ENCODE measurements around the gene SLC33A1. TPM values are rescaled to one million over a fixed set of nuclear protein-coding genes. Genes with fewer than 3 reads are reported as not detected.

SLC33A1 gene
- total and polyA plus RNA-seq, 4 donors, result 3.4 to 28.5 (median 20.3) TPM

Other genes with a start within 250 kb of the SLC33A1 start
- gene PLCH1, start 109.4 kb downstream of the SLC33A1 start, total RNA-seq, result under 1 TPM in 1 of 2 donors, not detected in 1; 0.57 TPM
- gene PLCH1, start 109.4 kb downstream of the SLC33A1 start, polyA plus RNA-seq, result under 1 TPM in 1 of 2 donors, not detected in 1; 0.08 TPM
- 1 to 10 TPM; 1.9 to 2.2 TPM for gene C3orf33, start 48.1 kb downstream of the SLC33A1 start, total RNA-seq
- 1 to 10 TPM in 1 of 2 donors, under 1 TPM in 1; 0.50 to 5.2 TPM for gene C3orf33, start 48.1 kb downstream of the SLC33A1 start, polyA plus RNA-seq
- 10 to 100 TPM; 40.2 to 43.2 TPM for gene GMPS, start 16.2 kb upstream of the SLC33A1 start, total RNA-seq
- gene GMPS, start 16.2 kb upstream of the SLC33A1 start, polyA plus RNA-seq, result 10 to 100 TPM; 14.9 to 21.8 TPM